HFFc6 (cell line): ENCODE results near the gene UAP1. TPM values are rescaled to one million over a fixed set of nuclear protein-coding genes. Genes with fewer than 3 reads are reported as not detected.
"Not testable (repeated sequence)": the region's sequence is repeated elsewhere in the genome, so short reads cannot be mapped to it uniquely, and the experiment has no call there.

Source experiments
- DNase-seq: peaks from one replicate; pipeline ENCODE4 v3.0.0-alpha.2; 2018
- H3K27ac Mint-ChIP-seq: 2 replicates; pipeline ENCODE4 v1.8.0; 2020; ENCODE audit warnings: mild to moderate bottlenecking, mixed read lengths
- H3K27me3 Mint-ChIP-seq: 2 replicates; pipeline ENCODE4 v1.8.0; 2021; ENCODE audit warnings: mild to moderate bottlenecking, moderate library complexity, mixed read lengths; ENCODE audit not compliant: insufficient read depth
- H3K36me3 Mint-ChIP-seq: 2 replicates; pipeline ENCODE4 v1.8.0; 2021; ENCODE audit warnings: low read depth, mixed read lengths
- H3K4me1 Mint-ChIP-seq: 2 replicates; pipeline ENCODE4 v1.8.0; 2020; ENCODE audit warnings: low read depth, mixed read lengths
- H3K4me3 Mint-ChIP-seq: 2 replicates; pipeline ENCODE4 v1.8.0; 2020; ENCODE audit warnings: mild to moderate bottlenecking, moderate library complexity, mixed read lengths
- H3K9me3 Mint-ChIP-seq: 2 replicates; pipeline ENCODE4 v1.8.0; 2020; ENCODE audit warnings: mild to moderate bottlenecking, mixed read lengths
- CTCF ChIP-seq: fragments of 200-600 bp; sonication (generic); IDR thresholded peaks from 2 replicates; pipeline ENCODE4 v1.5.0; 2021; ENCODE audit warnings: antibody characterized with exemption, mild to moderate bottlenecking
- total RNA-seq, 6 experiments: library from RNA; stranded (reverse); fragmentation: NEBNext Ultra II Directional; extraction: Animal tissue kit (Norgen Biotek cat#: 25700); gene quantifications; 2 replicates in 1 of 6; 3 replicates in 5 of 6; pipeline ENCODE4 v1.2.3, GENCODE V29; 2021

Gene UAP1
- total RNA-seq, 6 experiments from 2014 or later = 105 to 192 (median 117) TPM

GRCh38 chr1:162571696-162572095 lies 10.2 kb downstream of the UAP1 start:
- no peak for DNase-seq
- peaks cover 2% of the 10 kb centered on the region for H3K27me3 Mint-ChIP-seq
- H3K36me3 Mint-ChIP-seq = peaks cover 45% of the 10 kb centered on the region
- peaks cover 62% of the 10 kb centered on the region for H3K4me1 Mint-ChIP-seq
- no peaks in the 10 kb centered on the region for H3K9me3 Mint-ChIP-seq
- TF ChIP-seq CTCF = no peak
- peak overlapping the region; percentile 60 for H3K27ac Mint-ChIP-seq
- no peak overlapping the region for H3K4me3 Mint-ChIP-seq

GRCh38 chr1:162573136-162573535 lies 11.6 kb downstream of the UAP1 start:
- Mint-ChIP-seq H3K9me3 (no peaks in the 10 kb centered on the region), H3K36me3 (peaks cover 36% of the 10 kb centered on the region), H3K4me3 (no peak overlapping the region; the same call in 1 of the 2 replicates), H3K27me3 (peaks cover 2% of the 10 kb centered on the region), H3K4me1 (peaks cover 52% of the 10 kb centered on the region), H3K27ac (peak overlapping the region; percentile 66)
- no peak for DNase-seq
- no peak for TF ChIP-seq CTCF

GRCh38 chr1:162578071-162578700 lies 16.7 kb downstream of the UAP1 start:
- no peak for TF ChIP-seq CTCF
- Mint-ChIP-seq H3K36me3 (peaks cover 26% of the 10 kb centered on the region), H3K9me3 (no peaks in the 10 kb centered on the region), H3K4me1 (peaks cover 11% of the 10 kb centered on the region; the same call in 1 of the 2 replicates), H3K27me3 (peaks cover 2% of the 10 kb centered on the region; the same call in 1 of the 2 replicates), H3K4me3 (no peak overlapping the region), H3K27ac (peak overlapping the region; percentile 29)
- DNase-seq = no peak

- H3K9me3 Mint-ChIP-seq = no peaks in the 10 kb centered on the region
- no peak overlapping the region for H3K27ac Mint-ChIP-seq
- H3K4me3 Mint-ChIP-seq = no peak overlapping the region
- peaks cover 8% of the 10 kb centered on the region; the same call in 1 of the 2 replicates for H3K4me1 Mint-ChIP-seq
- TF ChIP-seq CTCF = no peak
- DNase-seq = no peak
- peaks cover 26% of the 10 kb centered on the region for H3K36me3 Mint-ChIP-seq
- peaks cover 1% of the 10 kb centered on the region; the same call in 1 of the 2 replicates for H3K27me3 Mint-ChIP-seq
These were observed 17.4 kb downstream of the UAP1 start for GRCh38 chr1:162578936-162579335.

- no peak for TF ChIP-seq CTCF
- Mint-ChIP-seq H3K27me3 (no peaks in the 10 kb centered on the region), H3K36me3 (peaks cover 26% of the 10 kb centered on the region), H3K27ac (no peak overlapping the region), H3K4me1 (peaks cover 16% of the 10 kb centered on the region; the same call in 1 of the 2 replicates), H3K4me3 (no peak overlapping the region), H3K9me3 (no peaks in the 10 kb centered on the region)
- DNase-seq = no peak
These were observed 18.8 kb downstream of the UAP1 start for GRCh38 chr1:162580308-162580707.

GRCh38 chr1:162582901-162583300 lies 21.4 kb downstream of the UAP1 start:
- Mint-ChIP-seq H3K36me3 (peaks cover 26% of the 10 kb centered on the region), H3K4me1 (peaks cover 15% of the 10 kb centered on the region; the same call in 1 of the 2 replicates), H3K27ac (0 out of 2 replicates have a peak overlapping the region, but pooled peaks have one; percentile 24)
- not testable (repeated sequence) for DNase-seq, H3K4me3 Mint-ChIP-seq, H3K9me3 Mint-ChIP-seq, H3K27me3 Mint-ChIP-seq

GRCh38 chr1:162585101-162585500 lies 23.6 kb downstream of the UAP1 start:
- H3K4me3 Mint-ChIP-seq, H3K9me3 Mint-ChIP-seq, H3K27ac Mint-ChIP-seq, H3K27me3 Mint-ChIP-seq, DNase-seq: not testable (repeated sequence)
- Mint-ChIP-seq H3K4me1 (peaks cover 14% of the 10 kb centered on the region), H3K36me3 (peaks cover 27% of the 10 kb centered on the region)
